ENCODE measurements around the gene CLEC19A.

- TF ChIP-seq CTCF (conservative IDR thresholded peaks at IDR 0.05; ENCODE audit: low read depth in 2 of 2) (no peak), REST (IDR thresholded peaks at IDR 0.05; ENCODE audit: unreplicated experiment) (no peak), EZH2 (IDR thresholded peaks at IDR 0.05; ENCODE audit: low read depth, unreplicated experiment) (no peak), CREB1 (CRISPR knock-in tag; IDR thresholded peaks at IDR 0.05; ENCODE audit: low read depth) (no peak), POLR2AphosphoS5 (IDR thresholded peaks at IDR 0.05; ENCODE audit: low read depth) (no peak)
Observed at GRCh38 chr16:19314718-19315425, 29.3 kb downstream of the CLEC19A start.
